Myocyte (in vitro differentiated cells): ENCODE data around the gene MISP3. TPM values are rescaled to one million over a fixed set of nuclear protein-coding genes. Genes with fewer than 3 reads are reported as not detected.

Source experiments
- DNase-seq: peaks from one replicate; pipeline ENCODE4 v3.0.0-alpha.2; 2012; ENCODE audit warnings: low read depth
- total RNA-seq: library from RNA; depleted of rRNA; stranded (reverse); fragments of >200 nt; gene quantifications from 2 replicates; pipeline ENCODE4 v1.2.3, GENCODE V29; 2014

The MISP3 gene
- total RNA-seq, 1 donor from 2014 or later: 3.0 TPM

GRCh38 chr19:14119146-14119545 lies 46.6 kb downstream of the MISP3 start:
- no peak for DNase-seq

DNA sequence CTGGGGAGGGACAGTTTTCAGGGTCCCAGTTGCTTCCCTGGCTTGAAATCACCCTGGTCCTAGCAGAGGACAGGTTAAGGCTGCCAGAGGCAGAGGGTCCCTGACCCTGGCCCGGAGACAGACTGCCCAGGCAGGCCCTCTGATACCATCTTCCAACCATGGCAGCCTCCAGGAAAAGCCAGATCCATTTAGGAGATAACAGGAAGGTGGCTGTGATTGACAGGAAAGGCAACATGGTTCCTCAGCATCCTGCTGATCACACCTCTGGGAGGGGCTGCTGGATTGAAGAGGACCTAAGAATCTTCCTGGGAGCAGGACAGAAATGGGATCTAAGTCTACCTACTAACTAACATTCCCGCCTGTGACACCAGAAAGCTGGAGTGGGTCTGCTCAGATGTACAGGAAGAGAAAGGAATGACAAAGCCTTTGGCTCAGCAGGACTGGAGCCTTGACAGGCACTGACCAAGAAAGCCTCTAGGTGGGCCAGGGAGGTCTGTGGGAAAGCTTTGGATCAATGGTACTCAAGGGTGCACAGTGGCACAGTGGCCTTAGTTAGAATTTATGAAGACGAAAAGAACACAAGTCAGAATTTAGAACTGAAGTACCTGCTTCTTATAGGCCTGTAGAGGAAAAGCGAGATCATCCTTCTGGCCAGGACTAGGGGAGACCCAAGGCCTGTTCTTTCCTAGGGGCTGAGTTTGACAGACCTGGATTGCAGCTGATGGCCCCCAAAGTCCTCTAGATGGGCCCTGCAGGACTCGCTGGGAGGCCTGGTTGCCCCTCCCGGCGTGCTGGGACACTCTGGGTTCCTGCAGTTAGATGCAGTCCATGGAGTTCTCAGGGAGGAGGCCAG lies 47.3 kb downstream of the MISP3 start:
- no peak for DNase-seq

GRCh38 chr19:14120497-14120780 lies 47.9 kb downstream of the MISP3 start:
- no peak for DNase-seq

GRCh38 chr19:14122924-14123323 lies 50.3 kb downstream of the MISP3 start:
- no peak for DNase-seq

Other genes with a start within 250 kb of the MISP3 start
- 0.83 TPM in 1 of 2 replicates, not detected in the other for gene NANOS3, start 195.7 kb upstream of the MISP3 start, total RNA-seq
- 0.43 and 1.0 TPM in 2 replicates for gene BRME1, start 166.7 kb upstream of the MISP3 start, total RNA-seq
- gene CC2D1A, start 166.6 kb upstream of the MISP3 start, total RNA-seq: 15.9 and 23.7 TPM in 2 replicates
- 2.0 and 5.6 TPM in 2 replicates for gene PODNL1, start 134.4 kb upstream of the MISP3 start, total RNA-seq
- gene DCAF15, start 120.3 kb upstream of the MISP3 start, total RNA-seq: 13.7 and 15.8 TPM in 2 replicates
- gene RFX1, start 66.5 kb upstream of the MISP3 start, total RNA-seq: 2.0 and 2.5 TPM in 2 replicates
- not detected in 2 replicates for gene RLN3, start 44.6 kb upstream of the MISP3 start, total RNA-seq
- gene IL27RA, start 41.0 kb upstream of the MISP3 start, total RNA-seq: 0.32 TPM in 1 of 2 replicates, not detected in the other
- gene PALM3, start 10.7 kb upstream of the MISP3 start, total RNA-seq: not detected in 2 replicates
- gene C19orf67, start 13.0 kb downstream of the MISP3 start, total RNA-seq: not detected in 2 replicates
- gene SAMD1, start 18.0 kb downstream of the MISP3 start, total RNA-seq: 25.9 and 41.0 TPM in 2 replicates
- gene PRKACA, start 45.0 kb downstream of the MISP3 start, total RNA-seq: 84.3 and 87.2 TPM in 2 replicates
- 0.26 and 0.67 TPM in 2 replicates for gene ASF1B, start 63.8 kb downstream of the MISP3 start, total RNA-seq
- gene ADGRL1, start 133.4 kb downstream of the MISP3 start, total RNA-seq: 1.1 and 1.8 TPM in 2 replicates